ENCODE results near the gene C20orf96.

DNA sequence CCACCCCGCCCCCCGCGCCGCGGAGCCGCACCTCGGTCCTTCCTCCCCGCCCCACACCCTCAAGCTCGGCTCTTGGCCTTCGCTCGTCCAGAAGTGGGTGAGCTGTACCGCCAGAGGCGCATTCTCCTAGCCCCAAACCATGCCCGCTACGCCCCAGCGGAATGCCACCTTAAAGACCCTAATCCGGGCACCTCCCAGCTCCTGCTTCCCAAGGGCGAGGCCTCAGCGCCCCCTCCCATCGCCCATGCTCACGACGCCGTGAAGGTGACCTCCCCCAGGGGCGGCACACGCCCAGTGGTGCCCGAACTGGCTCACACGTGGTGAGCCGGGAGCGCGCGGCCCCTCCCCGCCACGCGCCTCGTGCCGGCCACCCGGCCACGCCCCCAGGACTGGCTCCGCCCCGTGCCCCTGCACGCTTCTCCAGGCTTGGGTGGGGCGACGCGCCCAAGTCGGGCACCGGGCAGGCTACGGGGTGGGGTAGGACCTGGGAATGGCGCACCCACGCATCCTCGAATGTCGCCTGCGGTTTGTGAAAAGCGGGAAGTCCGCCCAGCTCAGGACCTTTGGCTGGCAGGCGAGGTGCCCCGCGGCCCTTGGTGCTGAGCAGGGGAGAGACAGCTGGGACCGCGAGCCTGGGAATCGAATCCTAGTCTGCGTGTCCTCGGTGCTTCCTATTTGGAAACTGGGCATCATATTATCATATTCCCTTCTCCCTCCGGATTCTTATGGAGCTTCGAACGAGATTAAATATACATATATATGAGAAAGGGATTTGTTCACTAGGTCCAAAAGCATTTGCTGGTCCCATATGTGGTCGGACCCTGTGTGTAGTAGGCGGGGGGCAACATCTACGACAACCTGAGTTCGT lies 33.9 kb upstream of the C20orf96 start:
- TF ChIP-seq, protein P1, sequence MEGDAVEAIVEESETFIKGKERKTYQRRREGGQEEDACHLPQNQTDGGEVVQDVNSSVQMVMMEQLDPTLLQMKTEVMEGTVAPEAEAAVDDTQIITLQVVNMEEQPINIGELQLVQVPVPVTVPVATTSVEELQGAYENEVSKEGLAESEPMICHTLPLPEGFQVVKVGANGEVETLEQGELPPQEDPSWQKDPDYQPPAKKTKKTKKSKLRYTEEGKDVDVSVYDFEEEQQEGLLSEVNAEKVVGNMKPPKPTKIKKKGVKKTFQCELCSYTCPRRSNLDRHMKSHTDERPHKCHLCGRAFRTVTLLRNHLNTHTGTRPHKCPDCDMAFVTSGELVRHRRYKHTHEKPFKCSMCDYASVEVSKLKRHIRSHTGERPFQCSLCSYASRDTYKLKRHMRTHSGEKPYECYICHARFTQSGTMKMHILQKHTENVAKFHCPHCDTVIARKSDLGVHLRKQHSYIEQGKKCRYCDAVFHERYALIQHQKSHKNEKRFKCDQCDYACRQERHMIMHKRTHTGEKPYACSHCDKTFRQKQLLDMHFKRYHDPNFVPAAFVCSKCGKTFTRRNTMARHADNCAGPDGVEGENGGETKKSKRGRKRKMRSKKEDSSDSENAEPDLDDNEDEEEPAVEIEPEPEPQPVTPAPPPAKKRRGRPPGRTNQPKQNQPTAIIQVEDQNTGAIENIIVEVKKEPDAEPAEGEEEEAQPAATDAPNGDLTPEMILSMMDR (IDR thresholded peaks at IDR 0.05) = peak in 2 of 3 donors; percentile 20 to 31
- TF ChIP-seq POLR2A (IDR thresholded peaks at IDR 0.05) = peak; percentile 57
- TF ChIP-seq EP300 (IDR thresholded peaks at IDR 0.05) = no peak

Measured in ovary (tissue), 3 donors.